NB4 (cell line): ENCODE results near the gene CDC14A.

ENCODE experiments used
- DNase-seq: peaks from one replicate; pipeline ENCODE4 v3.0.0; 2010; ENCODE audit warnings: low read depth
- H3K4me3 ChIP-seq: one replicate; pipeline ENCODE4 v1.5.1; 2011; ENCODE audit warnings: mild to moderate bottlenecking, low read depth, low read length, moderate library complexity
- CTCF ChIP-seq: IDR thresholded peaks from one replicate; pipeline ENCODE4 v1.5.1; 2012; ENCODE audit warnings: low read depth, low read length
- MYC ChIP-seq: IDR thresholded peaks from 2 replicates; pipeline ENCODE4 v1.6.1; 2011; ENCODE audit warnings: low read depth, low read length
- POLR2A ChIP-seq: IDR thresholded peaks from 2 replicates; pipeline ENCODE4 v1.6.1; 2011; ENCODE audit warnings: mild to moderate bottlenecking; ENCODE audit not compliant: insufficient read length; ENCODE audit errors: extremely low read depth
- TF ChIP-seq, protein P1 (sequence below): IDR thresholded peaks from 2 replicates; pipeline ENCODE4 v1.6.1; 2011; ENCODE audit warnings: low read depth, low read length

Gene CDC14A

DNA sequence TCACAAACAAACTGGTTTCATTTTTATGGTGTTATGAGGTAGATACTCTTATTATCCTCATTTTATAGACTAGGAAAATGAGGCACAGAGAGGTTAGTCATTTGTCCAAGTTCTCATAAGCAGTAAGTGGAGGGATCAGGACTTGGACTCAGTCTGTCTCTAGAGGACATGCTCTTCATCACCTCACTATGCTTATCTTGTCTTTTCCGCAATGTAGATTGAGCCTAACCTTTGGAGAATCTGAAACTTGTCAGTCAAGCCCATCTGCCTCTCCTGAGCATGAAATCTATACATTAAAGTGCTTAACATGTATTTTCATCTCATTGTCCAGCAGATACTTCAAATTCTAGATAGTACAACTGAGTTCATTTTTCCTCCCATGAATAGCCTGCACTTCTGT lies 11.8 kb upstream of the CDC14A start:
- H3K4me3 ChIP-seq, result no peak overlapping the region
- DNase-seq, result no peak
- TF ChIP-seq MYC (no peak), POLR2A (no peak), CTCF (no peak)
- TF ChIP-seq, protein P1, sequence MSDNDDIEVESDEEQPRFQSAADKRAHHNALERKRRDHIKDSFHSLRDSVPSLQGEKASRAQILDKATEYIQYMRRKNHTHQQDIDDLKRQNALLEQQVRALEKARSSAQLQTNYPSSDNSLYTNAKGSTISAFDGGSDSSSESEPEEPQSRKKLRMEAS, result no peak

- no peak overlapping the region for H3K4me3 ChIP-seq
- DNase-seq, result no peak
- TF ChIP-seq, protein P1, result no peak
- no peak for TF ChIP-seq CTCF
- TF ChIP-seq POLR2A, result no peak
These were observed 10.0 kb upstream of the CDC14A start for GRCh38 chr1:100342348-100342747.

DNA sequence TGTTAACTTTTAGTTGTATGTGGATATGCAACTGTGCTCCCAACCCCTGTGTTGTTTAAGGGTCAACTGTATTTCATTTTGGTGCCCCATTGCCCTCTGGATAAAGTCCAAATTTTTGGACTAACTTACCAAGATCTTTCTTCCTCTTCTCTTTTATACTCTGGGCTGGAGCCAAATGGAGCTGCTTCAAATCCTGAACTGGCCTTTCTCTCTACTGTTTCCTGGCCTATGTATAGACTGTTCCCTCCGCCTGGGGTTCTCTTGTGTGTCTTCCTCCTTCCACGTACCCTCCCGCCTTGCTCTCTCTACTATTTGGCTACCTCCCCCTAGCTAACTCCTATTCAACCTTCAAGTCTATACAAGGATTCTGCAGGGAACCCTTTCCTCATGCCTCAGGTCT lies 8.4 kb upstream of the CDC14A start:
- no peak for DNase-seq
- TF ChIP-seq POLR2A (no peak), MYC (no peak)
- H3K4me3 ChIP-seq, result no peak overlapping the region

GRCh38 chr1:100344774-100345173 lies 7.5 kb upstream of the CDC14A start:
- no peak for DNase-seq
- H3K4me3 ChIP-seq, result no peak overlapping the region
- TF ChIP-seq CTCF (no peak), MYC (no peak), POLR2A (no peak)
- TF ChIP-seq, protein P1, result no peak

- DNase-seq, result no peak
- TF ChIP-seq CTCF (no peak), MYC (no peak), POLR2A (no peak)
- TF ChIP-seq, protein P1, result no peak
- H3K4me3 ChIP-seq, result no peak overlapping the region
These were observed 5.9 kb upstream of the CDC14A start for GRCh38 chr1:100346387-100346786.

GRCh38 chr1:100347009-100347966 lies 5.0 kb upstream of the CDC14A start:
- TF ChIP-seq MYC (no peak), CTCF (no peak), POLR2A (no peak)
- TF ChIP-seq, protein P1, result no peak
- peak; percentile 27 for DNase-seq
- no peak overlapping the region for H3K4me3 ChIP-seq
